GM21619 (cell line): ENCODE results near the gene CBLC.

ENCODE experiments used
- ATAC-seq: cut with Tn5 transposase; IDR thresholded peaks from one replicate; pipeline ENCODE4 v1.9.1; 2021; ENCODE audit not compliant: unreplicated experiment

CBLC gene

GRCh38 chr19:44799627-44800346 is 22.1 kb downstream of the CBLC start:
- ATAC-seq = no peak

- peak; percentile 56 for ATAC-seq
These were observed 22.8 kb downstream of the CBLC start for GRCh38 chr19:44800461-44800860.

- no peak for ATAC-seq
These were observed 26.0 kb downstream of the CBLC start for GRCh38 chr19:44803442-44804428.

- no peak for ATAC-seq
These were observed 28.6 kb downstream of the CBLC start for GRCh38 chr19:44806291-44806690.

DNA sequence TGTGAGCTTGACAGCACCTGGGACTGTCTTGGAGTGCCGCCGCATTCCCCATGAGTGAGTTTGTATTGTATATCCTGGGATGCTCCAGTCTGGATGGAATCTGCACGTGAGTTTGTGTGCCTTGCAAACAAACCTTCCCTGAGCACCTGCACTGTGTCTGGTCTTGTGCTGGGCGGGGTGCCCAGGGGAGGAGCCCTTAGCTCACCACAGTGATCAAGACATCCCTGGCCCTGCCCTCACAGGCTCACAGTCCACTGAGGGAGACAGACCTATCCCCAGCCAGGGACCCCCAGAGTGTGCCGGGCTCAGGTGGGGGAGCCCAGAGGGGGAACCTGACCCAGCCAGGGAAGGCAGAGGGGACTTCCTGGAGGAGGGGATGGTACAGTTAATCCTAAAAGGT is 29.5 kb downstream of the CBLC start:
- no peak for ATAC-seq

DNA sequence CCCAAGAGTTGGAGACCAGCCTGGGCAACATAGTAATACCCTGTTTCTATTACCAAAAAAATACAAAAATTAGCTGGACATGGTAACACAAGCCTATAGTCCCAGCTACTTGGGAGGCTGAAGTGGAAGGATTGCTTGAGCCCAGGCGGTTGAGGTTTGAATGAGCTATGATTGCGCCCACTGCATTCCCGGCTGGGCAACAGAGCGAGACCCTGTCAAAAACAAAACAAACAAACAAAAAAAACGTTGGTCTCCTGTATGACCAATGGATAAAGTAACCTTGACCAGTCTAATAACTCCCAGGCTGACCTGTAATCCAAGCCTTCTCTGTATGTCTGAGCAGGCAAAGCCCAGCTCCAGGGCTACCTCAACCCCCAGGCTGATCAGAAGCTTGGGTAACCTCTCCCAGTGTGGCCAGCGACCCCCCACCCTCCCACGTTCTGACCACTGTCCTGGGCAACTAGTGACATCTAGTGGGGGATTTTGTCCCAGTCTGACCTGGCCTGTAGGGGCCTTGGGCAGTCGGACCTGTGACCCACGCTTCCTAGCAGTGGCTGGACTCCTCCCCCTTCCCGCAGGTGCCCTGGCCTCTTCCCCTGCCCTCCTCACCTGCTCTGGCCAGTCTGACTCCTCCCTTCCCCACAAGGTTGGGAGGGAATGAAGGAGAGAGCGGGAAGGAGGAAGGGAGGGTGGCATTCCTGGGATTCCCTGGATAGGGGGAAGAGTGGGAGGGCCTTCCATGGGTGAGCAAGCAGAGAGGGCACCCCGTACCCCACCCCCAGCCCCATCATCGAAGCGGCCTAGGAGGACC is 30.2 kb downstream of the CBLC start:
- ATAC-seq = no peak

- no peak for ATAC-seq
These were observed 31.0 kb downstream of the CBLC start, which contains the start of gene BCAM for GRCh38 chr19:44808463-44809371. BCAM (plus strand) TSS chr19:44809103; CDS start chr19:44809125, 22 bp downstream.

DNA sequence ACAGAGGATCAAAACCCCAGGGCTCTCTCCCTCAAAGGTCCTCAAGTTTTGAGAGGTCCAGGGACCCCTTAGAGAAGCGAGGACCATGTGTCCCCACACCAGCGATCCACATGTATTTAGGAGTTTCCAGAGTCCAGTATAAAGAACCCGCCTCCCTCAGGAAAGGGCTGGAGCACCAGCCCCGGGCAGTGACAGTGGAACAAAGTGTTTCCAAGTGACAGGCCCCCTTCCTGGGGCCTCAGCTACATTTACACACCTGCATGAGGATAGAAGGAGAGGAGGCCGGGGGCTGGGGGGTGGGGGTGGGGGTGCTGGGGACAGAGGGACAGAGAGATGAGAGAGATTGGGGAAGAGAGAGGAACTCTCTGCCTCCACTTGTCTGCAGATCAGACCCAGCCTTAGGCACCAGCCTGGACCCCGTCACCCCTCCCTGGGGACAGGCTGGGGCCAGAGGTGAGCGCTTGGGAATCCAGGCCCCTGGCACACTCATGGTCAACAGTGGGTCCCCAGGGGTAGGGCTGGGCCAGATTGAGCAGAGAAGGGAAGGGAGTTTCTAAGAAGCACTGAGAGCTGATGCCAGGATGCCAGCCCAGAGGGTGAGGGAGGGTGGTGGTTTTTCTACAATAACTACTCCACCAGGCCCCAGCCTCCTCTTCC is 32.0 kb downstream of the CBLC start:
- no peak for ATAC-seq

GRCh38 chr19:44810234-44811121 is 32.8 kb downstream of the CBLC start:
- ATAC-seq = no peak

- no peak for ATAC-seq
These were observed 33.4 kb downstream of the CBLC start for GRCh38 chr19:44811122-44811419.

- ATAC-seq = no peak
These were observed 34.5 kb downstream of the CBLC start for GRCh38 chr19:44812142-44812718.

DNA sequence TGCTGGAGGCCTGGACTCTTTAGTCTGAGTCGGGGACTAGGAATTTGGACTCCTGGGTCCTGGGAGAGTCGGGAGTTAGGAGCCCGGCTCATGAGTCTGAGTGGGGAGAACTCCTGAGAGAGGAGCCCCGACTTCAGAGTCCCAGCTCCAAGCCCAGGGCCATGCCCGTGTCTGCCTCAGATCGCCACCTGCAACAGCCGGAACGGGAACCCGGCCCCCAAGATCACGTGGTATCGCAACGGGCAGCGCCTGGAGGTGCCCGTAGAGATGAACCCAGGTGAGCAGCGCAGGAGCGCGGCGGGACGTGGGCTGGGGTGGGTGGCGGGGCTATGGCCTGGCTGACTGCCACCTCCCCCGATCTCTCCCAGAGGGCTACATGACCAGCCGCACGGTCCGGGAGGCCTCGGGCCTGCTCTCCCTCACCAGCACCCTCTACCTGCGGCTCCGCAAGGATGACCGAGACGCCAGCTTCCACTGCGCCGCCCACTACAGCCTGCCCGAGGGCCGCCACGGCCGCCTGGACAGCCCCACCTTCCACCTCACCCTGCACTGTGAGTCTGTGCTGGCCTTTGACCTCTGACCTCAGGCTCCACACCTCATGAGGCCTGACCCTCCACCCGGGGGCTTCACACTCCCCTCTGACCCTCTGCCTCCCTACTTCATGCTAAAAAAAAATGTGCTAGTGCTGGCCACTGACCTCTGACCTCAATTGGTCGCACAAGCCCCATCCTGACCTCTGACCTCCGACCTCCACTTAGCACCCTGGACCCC is 35.6 kb downstream of the CBLC start:
- no peak for ATAC-seq

DNA sequence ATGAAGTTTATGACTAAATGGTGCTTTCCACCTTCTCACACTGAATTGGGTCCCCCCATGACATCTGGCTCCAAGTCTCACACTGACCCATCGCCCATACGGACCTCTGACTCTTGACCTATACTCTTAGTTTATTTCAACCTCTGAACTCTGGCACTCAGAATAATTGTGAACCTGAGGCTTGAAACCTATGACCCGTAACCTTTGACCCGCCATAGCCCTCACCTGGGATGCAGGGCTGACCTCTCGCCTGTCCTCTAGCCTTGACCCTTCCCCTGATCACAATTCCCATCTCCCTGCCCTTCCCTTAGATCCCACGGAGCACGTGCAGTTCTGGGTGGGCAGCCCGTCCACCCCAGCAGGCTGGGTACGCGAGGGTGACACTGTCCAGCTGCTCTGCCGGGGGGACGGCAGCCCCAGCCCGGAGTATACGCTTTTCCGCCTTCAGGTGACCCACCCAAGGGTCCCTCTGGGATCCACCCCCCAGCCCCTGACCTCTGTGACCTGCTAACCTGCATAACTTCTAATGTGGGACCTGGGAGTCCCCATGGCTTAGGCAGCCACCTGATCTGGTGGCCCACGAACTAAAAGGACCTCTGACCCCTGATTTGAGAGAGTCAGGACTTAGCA is 36.3 kb downstream of the CBLC start:
- no peak for ATAC-seq

- ATAC-seq = no peak
These were observed 36.8 kb downstream of the CBLC start for GRCh38 chr19:44814517-44814916.

DNA sequence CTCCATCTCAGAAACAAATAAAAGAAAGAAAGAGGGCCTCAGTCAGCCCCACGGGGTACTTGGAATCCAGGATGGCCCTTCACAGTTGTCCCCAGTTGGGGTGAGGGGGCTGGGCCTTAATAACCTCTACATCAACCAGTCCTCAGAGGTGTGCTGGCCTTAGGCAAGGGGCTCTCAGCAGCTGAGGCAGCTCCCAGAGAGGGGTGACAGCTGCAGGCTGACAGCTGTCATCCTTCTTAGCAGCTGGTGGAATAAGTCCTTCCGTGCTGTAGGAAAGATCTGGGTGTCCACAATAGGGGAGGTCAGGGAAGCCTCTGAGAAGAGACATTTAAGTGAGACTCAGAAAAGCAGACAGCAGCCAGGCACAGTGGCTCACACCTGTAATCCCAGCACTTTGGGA is 38.6 kb downstream of the CBLC start:
- ATAC-seq = no peak

DNA sequence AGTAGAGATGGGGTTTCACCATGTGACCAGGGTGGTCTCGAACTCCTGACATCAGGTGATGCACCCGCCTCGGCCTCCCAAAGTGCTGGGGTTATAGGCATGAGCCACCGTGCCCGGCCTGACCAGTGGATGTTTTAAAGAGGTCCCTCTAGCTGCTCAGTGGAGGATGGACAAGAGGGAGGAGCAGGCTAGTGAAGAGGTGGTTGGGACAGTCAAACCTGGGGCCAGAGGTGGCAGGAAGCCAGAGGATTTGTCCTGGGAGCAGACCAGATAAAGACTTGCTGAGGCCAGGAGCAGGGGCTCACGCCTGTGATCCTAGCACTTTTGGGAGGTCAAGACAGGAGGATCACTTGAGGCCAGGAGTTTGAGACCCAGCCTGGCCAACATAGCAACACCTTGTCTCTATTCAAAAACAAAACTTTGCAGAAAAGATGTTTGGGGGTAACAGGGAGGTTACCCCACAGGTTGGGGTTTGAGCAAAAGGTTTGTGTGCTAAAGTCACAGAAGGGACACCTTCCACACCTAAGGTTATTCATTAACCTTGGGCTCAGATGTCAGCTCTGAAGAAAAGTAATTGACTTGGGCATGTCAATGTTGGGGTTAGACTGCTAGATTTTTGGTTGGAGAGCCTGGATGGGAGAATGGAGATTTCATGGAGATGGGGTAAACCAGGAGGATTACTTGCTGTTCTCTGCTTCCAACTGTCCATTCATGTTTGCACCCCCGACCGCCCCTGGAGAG is 40.2 kb downstream of the CBLC start:
- no peak for ATAC-seq
